Endothelial cell of umbilical vein (primary cell): ENCODE data around the gene TRAP1.

Experiments
- EZH2 ChIP-seq: IDR thresholded peaks from 2 replicates; pipeline ENCODE4 v1.6.1; 2012; ENCODE audit warnings: borderline replicate concordance, low read depth, mild to moderate bottlenecking, moderate library complexity, low read length, inconsistent platforms; ENCODE audit not compliant: severe bottlenecking
- FOS ChIP-seq: IDR thresholded peaks from 2 replicates; pipeline ENCODE4 v1.6.1; 2011; ENCODE audit warnings: mild to moderate bottlenecking, low read length, moderate library complexity, borderline replicate concordance; ENCODE audit not compliant: insufficient read depth
- GATA2 ChIP-seq: IDR thresholded peaks from 2 replicates; pipeline ENCODE4 v1.7.0; 2011; ENCODE audit warnings: low read depth, mild to moderate bottlenecking, moderate library complexity, mixed read lengths, low read length; ENCODE audit not compliant: insufficient read length, insufficient read depth
- JUN ChIP-seq: IDR thresholded peaks from 2 replicates; pipeline ENCODE4 v1.6.1; 2011; ENCODE audit warnings: borderline replicate concordance, low read depth; ENCODE audit not compliant: insufficient read length, insufficient read depth
- MAX ChIP-seq: IDR thresholded peaks from 2 replicates; pipeline ENCODE4 v1.6.1; 2011; ENCODE audit not compliant: insufficient read depth, insufficient read length
- MYC ChIP-seq: IDR thresholded peaks from one replicate; pipeline ENCODE4 v1.6.1; 2011; ENCODE audit warnings: mild to moderate bottlenecking, low read depth, low read length
- POLR2A ChIP-seq: IDR thresholded peaks from 2 replicates; pipeline ENCODE4 v1.6.1; 2012; ENCODE audit warnings: low read depth, mild to moderate bottlenecking, control low read depth, low read length
- POLR2AphosphoS5 ChIP-seq: IDR thresholded peaks from 2 replicates; pipeline ENCODE4 v1.6.1; 2012; ENCODE audit warnings: low read depth, mild to moderate bottlenecking, control low read depth, low read length, moderate library complexity; ENCODE audit not compliant: insufficient read depth
- TF ChIP-seq, protein P1 (sequence below), 2 donors: IDR thresholded peaks; 1 replicate in 1 of 2; 2 replicates in 1 of 2; pipeline ENCODE4 v1.5.1; 2011; ENCODE audit warnings: low read length in 2 of 2, mild to moderate bottlenecking in 2 of 2, moderate library complexity in 2 of 2, control low read depth in 1 of 2, inconsistent platforms in 1 of 2, low read depth in 1 of 2; ENCODE audit not compliant: insufficient read depth in 1 of 2; ENCODE audit errors: extremely low read depth in 1 of 2

GRCh38 chr16:3718019-3718391 is 681 bp upstream of the TRAP1 start:
- TF ChIP-seq POLR2AphosphoS5 (no peak), JUN (no peak), POLR2A (no peak), EZH2 (no peak), MYC (no peak), FOS (no peak), MAX (no peak), GATA2 (no peak)
- TF ChIP-seq, protein P1, sequence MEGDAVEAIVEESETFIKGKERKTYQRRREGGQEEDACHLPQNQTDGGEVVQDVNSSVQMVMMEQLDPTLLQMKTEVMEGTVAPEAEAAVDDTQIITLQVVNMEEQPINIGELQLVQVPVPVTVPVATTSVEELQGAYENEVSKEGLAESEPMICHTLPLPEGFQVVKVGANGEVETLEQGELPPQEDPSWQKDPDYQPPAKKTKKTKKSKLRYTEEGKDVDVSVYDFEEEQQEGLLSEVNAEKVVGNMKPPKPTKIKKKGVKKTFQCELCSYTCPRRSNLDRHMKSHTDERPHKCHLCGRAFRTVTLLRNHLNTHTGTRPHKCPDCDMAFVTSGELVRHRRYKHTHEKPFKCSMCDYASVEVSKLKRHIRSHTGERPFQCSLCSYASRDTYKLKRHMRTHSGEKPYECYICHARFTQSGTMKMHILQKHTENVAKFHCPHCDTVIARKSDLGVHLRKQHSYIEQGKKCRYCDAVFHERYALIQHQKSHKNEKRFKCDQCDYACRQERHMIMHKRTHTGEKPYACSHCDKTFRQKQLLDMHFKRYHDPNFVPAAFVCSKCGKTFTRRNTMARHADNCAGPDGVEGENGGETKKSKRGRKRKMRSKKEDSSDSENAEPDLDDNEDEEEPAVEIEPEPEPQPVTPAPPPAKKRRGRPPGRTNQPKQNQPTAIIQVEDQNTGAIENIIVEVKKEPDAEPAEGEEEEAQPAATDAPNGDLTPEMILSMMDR (IDR thresholded peaks at IDR 0.05; ENCODE audit: extremely low read depth in 1 of 2, insufficient read depth in 1 of 2, low read depth in 1 of 2, low read length in 2 of 2) = no peak
